Gastrocnemius medialis (tissue), 4 donors: ENCODE results near the gene RSBN1.

Experiments
- CTCF ChIP-seq, 5 experiments: fragments of 450-650 bp in 3 of 5; fragments of 200-600 bp in 2 of 5; sonication (generic) in 2 of 5; IDR thresholded peaks in 4 of 5; conservative IDR thresholded peaks in 1 of 5; 1 replicate in 4 of 5; 2 replicates in 1 of 5; pipeline ENCODE4 v1.5.1; 2016 to 2019; ENCODE audit warnings: antibody characterized with exemption in 5 of 5, mild to moderate bottlenecking in 3 of 5, moderate library complexity in 3 of 5
- POLR2A ChIP-seq, 2 donors: fragments of 450-650 bp; IDR thresholded peaks; one replicate each; pipeline ENCODE4 v1.6.1; 2017; ENCODE audit warnings: antibody characterized with exemption in 2 of 2, mild to moderate bottlenecking in 2 of 2, moderate library complexity in 2 of 2

GRCh38 chr1:113769601-113769970, 42.7 kb downstream of the RSBN1 start:
- TF ChIP-seq CTCF (IDR thresholded peaks at IDR 0.05 in 4 of 5, conservative IDR thresholded peaks at IDR 0.05 in 1 of 5) = no peak
- no peak for TF ChIP-seq POLR2A (IDR thresholded peaks at IDR 0.05)
